EL (cell line): ENCODE measurements around the gene NEXN.
"Not testable (repeated sequence)": the region's sequence is repeated elsewhere in the genome, so short reads cannot be mapped to it uniquely, and the experiment has no call there.

Experiments used
- DNase-seq: peaks from one replicate; pipeline ENCODE4 v3.0.0-alpha.2; 2016

Gene NEXN

GRCh38 chr1:77906019-77906545 lies 17.7 kb downstream of the NEXN start:
- no peak for DNase-seq

- no peak for DNase-seq
Measured at GRCh38 chr1:77906624-77907023, 18.2 kb downstream of the NEXN start.

- no peak for DNase-seq
Measured at GRCh38 chr1:77910116-77910515, 21.7 kb downstream of the NEXN start.

- not testable (repeated sequence) for DNase-seq
Measured at GRCh38 chr1:77918918-77919317, 30.5 kb downstream of the NEXN start.

GRCh38 chr1:77925518-77925917 lies 37.1 kb downstream of the NEXN start:
- peak; percentile 21 for DNase-seq

GRCh38 chr1:77925956-77926355 lies 37.5 kb downstream of the NEXN start:
- no peak for DNase-seq

GRCh38 chr1:77926561-77927357 lies 38.3 kb downstream of the NEXN start:
- no peak for DNase-seq

- no peak for DNase-seq
Measured at GRCh38 chr1:77927414-77927813, 39.0 kb downstream of the NEXN start.

- no peak for DNase-seq
Measured at GRCh38 chr1:77929806-77930205, 41.4 kb downstream of the NEXN start.

GRCh38 chr1:77938651-77939050 lies 50.2 kb downstream of the NEXN start:
- DNase-seq: no peak

- no peak for DNase-seq
Measured at GRCh38 chr1:77940921-77941570, 52.6 kb downstream of the NEXN start.

- no peak for DNase-seq
Measured at GRCh38 chr1:77942400-77943140, 54.1 kb downstream of the NEXN start.

GRCh38 chr1:77945345-77945744 lies 56.9 kb downstream of the NEXN start:
- DNase-seq: no peak

- peak; percentile 39 for DNase-seq
Measured at GRCh38 chr1:77948841-77949424, 60.5 kb downstream of the NEXN start.

GRCh38 chr1:77950873-77951272 lies 62.4 kb downstream of the NEXN start:
- DNase-seq: no peak

GRCh38 chr1:77951328-77951727 lies 62.9 kb downstream of the NEXN start:
- no peak for DNase-seq

- no peak for DNase-seq
Measured at GRCh38 chr1:77953907-77954306, 65.5 kb downstream of the NEXN start.

GRCh38 chr1:77954521-77954920 lies 66.1 kb downstream of the NEXN start:
- DNase-seq: peak; percentile 50

- DNase-seq: no peak
Measured at GRCh38 chr1:77955709-77956108, 67.3 kb downstream of the NEXN start.

- no peak for DNase-seq
Measured at GRCh38 chr1:77956464-77956863, 68.0 kb downstream of the NEXN start.

- no peak for DNase-seq
Measured at GRCh38 chr1:77958391-77958790, 70.0 kb downstream of the NEXN start.

- DNase-seq: no peak
Measured at GRCh38 chr1:77958850-77959249, 70.4 kb downstream of the NEXN start.

GRCh38 chr1:77961392-77961791 lies 73.0 kb downstream of the NEXN start:
- DNase-seq: no peak
